ENCODE results near the gene MYO18A.

DNA sequence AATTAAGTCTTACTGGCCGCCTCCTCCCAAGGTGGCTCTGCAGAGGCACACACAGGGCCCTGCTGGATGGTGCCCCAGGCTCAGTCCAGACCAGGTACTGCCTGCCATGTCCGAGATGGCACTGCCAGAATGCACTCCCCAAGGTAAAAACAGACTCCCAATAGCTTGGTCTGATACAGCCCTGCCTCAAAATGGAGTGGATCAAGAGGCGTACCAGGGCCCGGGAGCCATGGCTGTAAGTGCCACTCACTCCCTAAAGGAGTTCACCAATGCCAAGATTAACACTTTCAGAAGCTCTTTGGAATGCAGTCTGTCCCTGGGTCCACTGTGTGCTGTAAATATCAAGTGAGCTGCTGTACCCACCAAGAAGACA, 576 bp upstream of the MYO18A start:
- TF ChIP-seq POLR2A (IDR thresholded peaks at IDR 0.05) (no peak), EP300 (IDR thresholded peaks at IDR 0.05) (no peak)
- TF ChIP-seq, protein P1, sequence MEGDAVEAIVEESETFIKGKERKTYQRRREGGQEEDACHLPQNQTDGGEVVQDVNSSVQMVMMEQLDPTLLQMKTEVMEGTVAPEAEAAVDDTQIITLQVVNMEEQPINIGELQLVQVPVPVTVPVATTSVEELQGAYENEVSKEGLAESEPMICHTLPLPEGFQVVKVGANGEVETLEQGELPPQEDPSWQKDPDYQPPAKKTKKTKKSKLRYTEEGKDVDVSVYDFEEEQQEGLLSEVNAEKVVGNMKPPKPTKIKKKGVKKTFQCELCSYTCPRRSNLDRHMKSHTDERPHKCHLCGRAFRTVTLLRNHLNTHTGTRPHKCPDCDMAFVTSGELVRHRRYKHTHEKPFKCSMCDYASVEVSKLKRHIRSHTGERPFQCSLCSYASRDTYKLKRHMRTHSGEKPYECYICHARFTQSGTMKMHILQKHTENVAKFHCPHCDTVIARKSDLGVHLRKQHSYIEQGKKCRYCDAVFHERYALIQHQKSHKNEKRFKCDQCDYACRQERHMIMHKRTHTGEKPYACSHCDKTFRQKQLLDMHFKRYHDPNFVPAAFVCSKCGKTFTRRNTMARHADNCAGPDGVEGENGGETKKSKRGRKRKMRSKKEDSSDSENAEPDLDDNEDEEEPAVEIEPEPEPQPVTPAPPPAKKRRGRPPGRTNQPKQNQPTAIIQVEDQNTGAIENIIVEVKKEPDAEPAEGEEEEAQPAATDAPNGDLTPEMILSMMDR (IDR thresholded peaks at IDR 0.05) = no peak

Measured in tibial nerve (tissue), 4 donors.